ENCODE measurements around the gene PPDPF.

GRCh38 chr20:63500151-63500901 is 20.2 kb upstream of the PPDPF start:
- TF ChIP-seq, protein P1, sequence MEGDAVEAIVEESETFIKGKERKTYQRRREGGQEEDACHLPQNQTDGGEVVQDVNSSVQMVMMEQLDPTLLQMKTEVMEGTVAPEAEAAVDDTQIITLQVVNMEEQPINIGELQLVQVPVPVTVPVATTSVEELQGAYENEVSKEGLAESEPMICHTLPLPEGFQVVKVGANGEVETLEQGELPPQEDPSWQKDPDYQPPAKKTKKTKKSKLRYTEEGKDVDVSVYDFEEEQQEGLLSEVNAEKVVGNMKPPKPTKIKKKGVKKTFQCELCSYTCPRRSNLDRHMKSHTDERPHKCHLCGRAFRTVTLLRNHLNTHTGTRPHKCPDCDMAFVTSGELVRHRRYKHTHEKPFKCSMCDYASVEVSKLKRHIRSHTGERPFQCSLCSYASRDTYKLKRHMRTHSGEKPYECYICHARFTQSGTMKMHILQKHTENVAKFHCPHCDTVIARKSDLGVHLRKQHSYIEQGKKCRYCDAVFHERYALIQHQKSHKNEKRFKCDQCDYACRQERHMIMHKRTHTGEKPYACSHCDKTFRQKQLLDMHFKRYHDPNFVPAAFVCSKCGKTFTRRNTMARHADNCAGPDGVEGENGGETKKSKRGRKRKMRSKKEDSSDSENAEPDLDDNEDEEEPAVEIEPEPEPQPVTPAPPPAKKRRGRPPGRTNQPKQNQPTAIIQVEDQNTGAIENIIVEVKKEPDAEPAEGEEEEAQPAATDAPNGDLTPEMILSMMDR (IDR thresholded peaks at IDR 0.05): no peak
- TF ChIP-seq POLR2AphosphoS5 (IDR thresholded peaks at IDR 0.05): no peak
- no peak for TF ChIP-seq POLR2A (IDR thresholded peaks at IDR 0.05)

Data from prostate gland (tissue), 2 donors.